ENCODE data around the gene ASCL3.

- peak; percentile 69 for TF ChIP-seq CTCF (IDR thresholded peaks at IDR 0.05)
- no peak for TF ChIP-seq EZH2 (IDR thresholded peaks at IDR 0.05; ENCODE audit: borderline replicate concordance, insufficient read depth, low read depth, low read length, poor library complexity, severe bottlenecking)
Observed at GRCh38 chr11:8959546-8960166, 16.8 kb upstream of the ASCL3 start.
